Stimulated activated CD8-positive, alpha-beta memory T cell treated with anti-CD3 and anti-CD28 coated beads, Interleukin-7, amount 100 ng/mL, for 48 hours (primary cell): ENCODE measurements around the gene GPRC5C.

Experiments
- DNase-seq, 2 donors: peaks; one replicate each; pipeline ENCODE4 v3.0.0-alpha.2; 2020; ENCODE audit warnings: low read depth in 1 of 2; ENCODE audit errors: extremely low read depth in 1 of 2

Gene GPRC5C

DNA sequence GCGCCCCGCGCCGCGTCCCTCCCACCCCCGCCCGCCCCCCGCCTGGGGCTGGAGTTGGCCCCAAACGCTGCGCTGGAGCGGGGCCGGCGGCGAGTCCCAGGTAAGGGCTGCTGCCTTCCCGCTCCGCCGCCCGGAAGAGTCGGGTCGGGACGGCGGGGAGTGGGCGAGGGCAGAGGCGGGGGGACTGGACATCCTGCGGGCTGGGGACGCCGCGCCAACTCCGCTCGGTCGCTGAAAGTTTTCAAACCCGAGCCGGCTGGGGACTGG, 469 bp downstream of the GPRC5C start:
- no peak for DNase-seq

DNA sequence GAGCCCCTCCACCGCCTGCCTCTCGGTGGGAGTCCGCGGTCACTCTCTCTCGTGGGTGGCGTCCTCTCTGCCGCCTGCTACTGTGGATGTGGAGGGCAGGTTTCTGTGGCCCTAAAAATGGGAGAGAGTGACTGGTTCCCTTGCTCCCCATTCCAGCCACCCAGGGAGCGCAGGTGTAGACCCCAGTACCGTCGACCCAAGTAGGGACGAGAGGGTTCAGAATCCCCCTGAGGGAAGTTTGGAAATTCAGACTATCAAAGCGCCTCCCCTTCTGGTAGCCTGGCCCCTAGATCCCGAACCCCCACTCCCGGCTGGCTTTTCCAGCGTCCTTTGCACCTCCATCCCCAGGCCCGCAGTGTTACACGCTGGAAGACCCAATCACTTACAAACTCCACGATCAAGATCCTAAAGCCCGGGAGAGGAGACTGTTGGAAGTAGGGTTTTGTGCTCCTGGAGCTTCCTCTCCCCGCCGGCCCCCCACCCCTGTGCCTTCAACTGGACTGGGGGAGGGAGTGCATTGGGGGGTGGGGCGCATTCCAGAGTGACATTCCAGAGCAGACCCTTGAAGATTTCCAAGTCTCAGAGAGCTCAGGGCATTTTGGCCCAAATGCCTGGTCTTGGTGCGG, 991 bp downstream of the GPRC5C start:
- DNase-seq = no peak

DNA sequence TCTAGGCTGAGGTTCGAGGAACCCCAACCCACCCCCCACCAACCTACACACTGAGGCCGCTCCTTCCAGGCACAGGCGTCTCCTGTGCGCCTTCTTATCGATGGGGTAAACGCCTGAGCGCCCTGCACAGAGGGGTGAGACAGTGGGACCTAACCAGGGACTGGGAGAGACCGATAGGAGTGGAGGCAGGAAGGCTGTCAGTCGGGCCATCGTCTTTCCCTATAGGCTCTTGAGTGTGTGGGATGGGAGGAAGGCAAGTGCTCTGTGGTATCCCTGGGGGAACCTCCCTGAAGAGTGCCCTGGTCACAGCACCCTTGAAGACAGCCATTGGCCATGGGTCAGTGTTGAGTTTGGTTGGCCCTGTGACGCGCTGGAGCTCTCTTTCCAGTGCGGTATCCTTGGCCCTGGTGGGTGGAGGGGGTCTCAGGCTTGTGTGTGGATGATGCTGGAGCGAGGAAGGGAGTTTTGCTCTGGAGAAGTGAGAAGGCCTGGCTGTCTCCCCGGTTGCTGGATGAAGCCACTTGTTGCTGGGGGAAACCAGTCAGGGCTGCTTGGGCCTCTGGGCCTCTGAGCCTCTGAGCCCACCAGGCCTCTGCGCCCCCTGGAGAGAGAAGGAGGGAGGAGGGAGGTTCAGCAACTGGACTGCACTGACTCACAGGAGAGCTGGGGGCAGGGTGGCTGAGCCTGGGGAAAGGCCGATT, 1.7 kb downstream of the GPRC5C start:
- DNase-seq = no peak

DNA sequence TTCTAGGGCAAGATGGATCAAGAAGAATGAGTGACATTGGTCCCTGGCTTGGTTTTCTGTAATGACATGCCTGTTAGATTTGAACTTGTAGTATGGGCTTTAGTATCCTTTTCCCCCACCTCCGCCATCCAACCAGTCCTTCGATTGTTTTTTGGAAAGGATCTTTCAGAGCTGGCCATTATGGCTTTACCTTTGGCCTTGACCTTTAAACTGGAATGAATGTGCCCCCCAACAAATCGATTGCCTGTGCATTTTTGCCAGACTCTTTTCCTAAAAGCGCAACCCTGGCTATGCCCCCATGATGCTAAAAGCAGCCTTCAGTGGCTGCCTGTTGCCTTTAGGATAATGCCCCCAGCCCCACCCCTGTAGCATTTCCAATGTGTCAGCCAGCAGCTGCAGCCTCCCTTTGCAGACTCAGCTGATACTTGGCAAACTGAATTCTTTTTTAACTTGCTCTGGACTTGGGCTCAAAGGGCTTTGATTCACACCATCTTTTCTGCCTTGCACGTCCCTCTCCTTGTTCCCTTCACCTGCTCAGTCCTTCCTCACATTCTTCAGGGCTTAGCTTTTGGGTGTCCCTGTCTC, 4.0 kb downstream of the GPRC5C start:
- DNase-seq = no peak

- DNase-seq = no peak
Observed at GRCh38 chr17:74437702-74438101, 5.8 kb downstream of the GPRC5C start.

GRCh38 chr17:74439691-74440567, 8.0 kb downstream of the GPRC5C start:
- no peak for DNase-seq

DNA sequence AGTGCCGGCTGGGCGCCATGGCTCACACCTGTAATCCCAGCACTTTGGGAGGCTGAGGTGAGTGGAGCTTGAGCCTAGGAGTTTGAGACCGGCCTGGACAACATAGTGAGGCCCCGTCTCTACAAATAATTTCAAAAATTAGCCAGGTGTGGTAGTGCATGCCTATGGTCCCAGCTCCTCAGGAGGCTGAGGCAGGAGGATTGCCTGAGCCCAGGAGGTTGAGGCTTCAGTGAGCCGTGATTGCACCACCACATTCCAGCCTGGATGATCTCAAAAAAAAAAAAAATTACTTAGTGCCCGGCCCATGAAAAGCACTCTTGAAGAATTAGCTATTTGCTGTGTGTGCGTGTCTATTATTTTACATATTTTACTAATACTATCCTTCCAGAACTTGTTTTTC, 9.6 kb downstream of the GPRC5C start:
- no peak for DNase-seq

- no peak for DNase-seq
Observed at GRCh38 chr17:74442291-74442669, 10.4 kb downstream of the GPRC5C start.

DNA sequence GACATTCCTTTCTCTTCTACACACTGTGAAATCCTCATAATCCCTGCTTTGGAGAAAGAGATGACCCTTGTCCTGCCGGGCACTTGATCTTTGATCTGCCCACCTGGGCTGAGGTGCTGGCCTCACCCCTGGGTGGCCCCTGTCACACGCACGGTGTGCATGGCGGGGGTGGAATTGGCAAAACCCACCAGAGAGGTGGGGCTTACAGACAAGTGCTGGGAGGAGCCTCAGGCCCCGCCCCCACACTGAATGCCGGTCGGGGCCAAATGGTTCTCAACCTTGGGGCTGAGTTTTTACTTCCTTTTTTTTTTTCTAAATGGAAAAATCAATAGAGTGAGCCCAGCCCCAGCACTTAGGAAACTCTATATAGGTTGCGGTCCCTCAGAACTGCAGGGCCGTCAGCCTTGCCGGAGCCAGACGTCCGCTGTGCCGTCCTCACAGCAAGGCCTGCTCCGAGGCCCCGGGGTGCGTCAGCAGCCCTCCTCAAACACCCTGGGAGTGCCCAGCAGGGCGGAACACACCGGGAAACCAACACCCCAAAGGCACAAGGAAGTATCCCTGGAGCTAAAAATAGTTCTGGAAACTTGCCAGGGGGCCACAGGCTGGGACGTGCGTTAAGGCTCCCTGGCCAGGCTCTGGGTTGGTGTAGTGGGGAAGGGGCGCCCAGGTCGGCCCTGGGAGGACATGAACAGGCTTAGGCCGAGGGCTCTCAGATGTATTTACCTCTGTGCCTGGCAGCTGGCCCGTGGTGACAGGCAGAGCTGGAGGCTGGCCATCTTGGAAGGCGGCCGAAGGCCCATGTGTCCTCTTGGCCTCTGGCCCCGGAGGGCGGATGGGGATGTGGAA, 11.0 kb downstream of the GPRC5C start:
- no peak for DNase-seq

DNA sequence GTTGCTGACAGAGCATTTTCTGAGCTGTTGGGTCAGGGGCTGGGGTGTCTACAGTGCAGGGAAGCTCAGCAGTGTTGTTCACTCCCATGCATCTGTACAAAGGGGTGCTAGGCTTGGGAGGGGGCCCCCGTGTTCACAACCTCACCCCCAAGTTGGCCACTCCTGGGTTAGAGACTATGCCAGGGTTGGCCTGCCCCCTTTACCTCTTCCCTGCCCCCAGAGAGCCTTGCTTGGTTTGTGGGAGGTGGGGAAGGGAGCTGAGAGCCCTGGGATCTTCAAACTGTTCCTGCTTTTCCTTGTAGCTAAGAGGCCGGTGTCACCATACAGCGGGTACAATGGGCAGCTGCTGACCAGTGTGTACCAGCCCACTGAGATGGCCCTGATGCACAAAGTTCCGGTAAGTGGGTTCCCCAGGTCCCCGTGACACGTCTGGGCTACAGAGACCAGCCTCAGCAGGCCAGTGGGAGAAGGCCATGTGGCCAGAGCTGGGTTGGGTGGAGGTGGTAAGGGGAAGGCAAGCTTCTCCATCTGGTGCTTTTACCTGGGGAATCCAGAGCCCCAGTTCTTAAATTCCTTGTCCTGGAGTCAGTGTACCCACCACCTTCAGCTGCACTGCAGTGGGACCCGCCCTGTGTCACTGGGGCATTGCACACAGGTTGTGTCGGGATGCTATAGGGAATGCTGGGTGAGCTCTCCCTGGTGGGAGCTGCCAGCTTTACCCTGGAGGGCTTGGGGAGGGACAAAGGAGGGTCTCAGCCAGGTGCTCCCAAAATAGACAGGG, 11.8 kb downstream of the GPRC5C start:
- no peak for DNase-seq

DNA sequence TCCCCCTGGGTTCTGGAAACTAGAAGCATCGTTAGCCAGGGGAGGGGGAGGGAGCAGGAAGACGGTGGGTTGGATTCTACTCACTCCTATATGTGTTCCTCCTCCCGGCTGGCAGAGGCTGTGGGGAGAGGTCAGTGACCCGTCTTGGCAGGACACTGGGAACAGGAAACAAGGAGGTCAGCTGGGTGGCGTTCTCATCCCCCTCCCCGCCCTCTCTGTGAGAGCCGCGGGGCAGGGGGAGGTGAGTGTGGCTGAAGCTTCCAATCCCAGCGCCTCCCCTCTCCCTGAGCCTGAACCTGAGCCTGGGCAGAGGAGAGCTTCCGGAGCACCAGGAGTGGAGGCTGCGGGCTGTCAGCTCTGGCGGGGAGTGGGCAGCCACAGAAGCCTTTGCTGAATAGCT, 12.5 kb downstream of the GPRC5C start:
- no peak for DNase-seq

DNA sequence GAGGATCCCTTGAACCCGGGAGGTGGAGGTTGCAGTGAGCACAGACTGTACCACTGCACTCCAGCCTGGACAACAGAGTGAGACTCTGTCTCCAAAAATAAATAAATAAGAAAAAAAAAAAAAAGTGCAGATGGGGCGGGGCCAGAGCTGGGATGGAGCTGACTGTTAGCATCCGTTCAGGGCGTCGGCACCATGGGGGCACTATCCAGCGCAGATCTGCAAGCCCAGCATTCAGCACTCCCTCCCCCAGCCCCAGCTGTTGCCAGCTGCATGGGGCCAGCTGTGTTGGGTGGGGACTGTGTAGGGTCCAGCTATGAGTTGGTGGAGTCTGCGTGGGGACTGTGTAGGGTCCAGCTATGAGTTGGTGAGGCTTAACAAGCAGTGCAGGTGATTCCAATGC, 13.3 kb downstream of the GPRC5C start:
- no peak for DNase-seq

- peak in 1 of 2 donors; percentile 42 for DNase-seq
Observed at GRCh38 chr17:74446551-74447500, 14.9 kb downstream of the GPRC5C start.

GRCh38 chr17:74447628-74448159, 15.8 kb downstream of the GPRC5C start:
- no peak for DNase-seq

GRCh38 chr17:74448756-74449155, 16.9 kb downstream of the GPRC5C start:
- DNase-seq = no peak

- no peak for DNase-seq
Observed at GRCh38 chr17:74449306-74449705, 17.4 kb downstream of the GPRC5C start.

DNA sequence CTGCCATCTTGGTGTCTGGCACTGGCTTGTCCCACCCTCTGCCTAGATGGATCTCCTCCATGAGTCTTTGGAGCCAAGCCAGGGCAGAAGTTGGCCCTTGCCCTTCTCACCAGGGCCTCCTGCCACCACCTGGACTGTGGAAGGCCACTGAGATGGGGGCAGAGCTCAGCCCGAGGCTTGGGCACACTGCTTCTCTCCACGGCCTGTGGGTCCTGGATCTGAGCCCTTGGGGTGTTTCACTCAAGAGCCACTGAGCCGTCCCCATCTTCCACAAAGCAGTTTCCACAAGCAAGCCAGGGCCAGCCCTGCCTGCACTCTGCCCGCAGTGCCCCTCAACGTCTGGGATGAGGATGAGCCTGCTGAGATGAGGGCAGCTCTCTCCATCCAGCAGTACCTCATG, 17.9 kb downstream of the GPRC5C start:
- DNase-seq = no peak

- DNase-seq = no peak
Observed at GRCh38 chr17:74450231-74450630, 18.3 kb downstream of the GPRC5C start.

DNA sequence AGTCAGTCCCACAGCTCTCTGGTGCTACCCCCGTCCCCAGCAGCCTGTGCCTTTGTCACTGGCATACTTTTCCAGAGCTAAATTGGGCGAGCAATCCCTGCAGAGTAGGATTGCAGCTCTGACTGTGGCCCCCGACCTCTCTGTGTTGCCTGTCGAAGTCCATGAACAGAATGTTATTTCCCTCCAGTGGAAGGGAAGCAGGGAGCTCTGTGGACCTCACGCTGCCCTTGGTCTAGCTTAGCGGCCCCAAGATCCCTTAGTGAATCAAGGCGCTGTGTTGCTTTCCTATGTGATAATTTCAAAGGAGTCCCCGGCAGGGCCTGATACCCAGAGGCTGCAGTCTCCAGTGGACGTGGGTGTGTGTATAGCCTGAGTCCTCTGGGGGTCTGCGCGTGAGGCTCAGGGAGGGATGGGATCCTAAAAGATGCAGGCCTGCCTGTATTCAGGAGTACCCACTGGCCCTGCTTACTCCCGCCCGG, 19.1 kb downstream of the GPRC5C start:
- DNase-seq = no peak
